ENCODE results near the gene PARVA.
"Not testable (repeated sequence)": the region's sequence is repeated elsewhere in the genome, so short reads cannot be mapped to it uniquely, and the experiment has no call there.

The PARVA gene

GRCh38 chr11:12508151-12508751 lies 130.9 kb downstream of the PARVA start:
- no peak for DNase-seq

GRCh38 chr11:12509371-12509770 lies 132.0 kb downstream of the PARVA start:
- DNase-seq: no peak

- no peak for DNase-seq
Measured at GRCh38 chr11:12512132-12512531, 134.8 kb downstream of the PARVA start.

- no peak for DNase-seq
Measured at GRCh38 chr11:12512826-12513395, 135.5 kb downstream of the PARVA start.

- no peak for DNase-seq
Measured at GRCh38 chr11:12516387-12517105, 139.2 kb downstream of the PARVA start.

- DNase-seq: no peak
Measured at GRCh38 chr11:12517306-12517705, 139.9 kb downstream of the PARVA start.

GRCh38 chr11:12517741-12518140 lies 140.4 kb downstream of the PARVA start:
- no peak for DNase-seq

- no peak for DNase-seq
Measured at GRCh38 chr11:12518606-12519385, 141.4 kb downstream of the PARVA start.

- no peak for DNase-seq
Measured at GRCh38 chr11:12520054-12520453, 142.7 kb downstream of the PARVA start.

- DNase-seq: not testable (repeated sequence)
Measured at GRCh38 chr11:12520576-12520975, 143.2 kb downstream of the PARVA start.

GRCh38 chr11:12523180-12523924 lies 146.0 kb downstream of the PARVA start:
- DNase-seq: no peak

GRCh38 chr11:12524865-12525264 lies 147.5 kb downstream of the PARVA start:
- DNase-seq: no peak

- DNase-seq: no peak
Measured at GRCh38 chr11:12525466-12526055, 148.2 kb downstream of the PARVA start.

GRCh38 chr11:12526789-12527188 lies 149.4 kb downstream of the PARVA start:
- no peak for DNase-seq

- no peak for DNase-seq
Measured at GRCh38 chr11:12528487-12528886, 151.1 kb downstream of the PARVA start.

- DNase-seq: no peak
Measured at GRCh38 chr11:12529041-12529440, 151.7 kb downstream of the PARVA start.

- no peak for DNase-seq
Measured at GRCh38 chr11:12529793-12530192, 152.4 kb downstream of the PARVA start.

- DNase-seq: no peak
Measured at GRCh38 chr11:12531020-12531419, 153.6 kb downstream of the PARVA start.

- DNase-seq: no peak
Measured at GRCh38 chr11:12531681-12532080, 154.3 kb downstream of the PARVA start.

- DNase-seq: no peak
Measured at GRCh38 chr11:12532580-12532979, 155.2 kb downstream of the PARVA start.

- no peak for DNase-seq
Measured at GRCh38 chr11:12534549-12534948, 157.2 kb downstream of the PARVA start.

- DNase-seq: no peak
Measured at GRCh38 chr11:12535321-12535720, 157.9 kb downstream of the PARVA start.

Data from stimulated activated CD4-positive, alpha-beta T cell treated with anti-CD3 and anti-CD28 coated beads, Interleukin-1b, Interleukin-23, amount 100 ng/mL, for 48 hours (primary cell).